Uterus (tissue), 4 donors: ENCODE results near the gene CROT. TPM values are rescaled to one million over a fixed set of nuclear protein-coding genes. Genes with fewer than 3 reads are reported as not detected.

Experiments used
- DNase-seq, 2 donors: peaks; one replicate each; pipeline ENCODE4 v3.0.0-alpha.2; 2019 to 2020
- H3K27ac ChIP-seq, 2 donors: fragments of 200-600 bp; sonication (generic); 1 replicate in 1 of 2; 2 replicates in 1 of 2; pipeline ENCODE4 v1.5.1; 2016 to 2018
- H3K27me3 ChIP-seq, 2 donors: fragments of 200-600 bp; sonication (generic); one replicate each; pipeline ENCODE4 v1.5.1; 2018 to 2019; ENCODE audit warnings: control low read depth in 1 of 2
- H3K36me3 ChIP-seq, 2 donors: fragments of 200-600 bp; sonication (generic); one replicate each; pipeline ENCODE4 v1.5.1; 2019; ENCODE audit warnings: control low read depth in 1 of 2
- H3K4me1 ChIP-seq, 2 donors: fragments of 200-600 bp; sonication (generic); one replicate each; pipeline ENCODE4 v1.5.1; 2018 to 2019; ENCODE audit warnings: control low read depth in 1 of 2
- H3K4me3 ChIP-seq, 2 donors: fragments of 200-600 bp; sonication (generic); 1 replicate in 1 of 2; 2 replicates in 1 of 2; pipeline ENCODE4 v1.5.1; 2018 to 2019; ENCODE audit warnings: mild to moderate bottlenecking in 1 of 2
- H3K9me3 ChIP-seq, 2 donors: fragments of 200-600 bp; sonication (generic); one replicate each; pipeline ENCODE4 v1.5.1; 2019; ENCODE audit warnings: control low read depth in 1 of 2
- CTCF ChIP-seq, 4 experiments: fragments of 200-600 bp in 2 of 4; fragments of 450-650 bp in 2 of 4; sonication (generic) in 2 of 4; IDR thresholded peaks; one replicate each; pipeline ENCODE4 v1.5.1; 2016 to 2019; ENCODE audit warnings: antibody characterized with exemption in 4 of 4, mild to moderate bottlenecking in 2 of 4, moderate library complexity in 1 of 4
- POLR2A ChIP-seq, 2 donors: fragments of 450-650 bp; IDR thresholded peaks; one replicate each; pipeline ENCODE4 v1.6.1; 2016; ENCODE audit warnings: antibody characterized with exemption in 2 of 2, mild to moderate bottlenecking in 1 of 2, moderate library complexity in 1 of 2
- intact Hi-C: fragments of 100-400 bp; cut with DNase I; formaldehyde crosslinking; loops from one replicate; pipeline ENCODE4 v1.15.1; 2023; ENCODE audit warnings: low total_unique reads
- total RNA-seq, 4 donors: library from RNA; depleted of rRNA in 3 of 4; stranded (reverse); fragments of >200 nt in 3 of 4; gene quantifications; one replicate each; pipeline versions ENCODE4 v1.1.0 to v1.2.4, GENCODE V29; 2014 to 2023
- donor health status: DM: yes; HTN: yes; CAD: no.

The CROT gene
- total RNA-seq, 4 donors from 2014 or later = 4.1 to 43.0 (median 14.0) TPM

DNA sequence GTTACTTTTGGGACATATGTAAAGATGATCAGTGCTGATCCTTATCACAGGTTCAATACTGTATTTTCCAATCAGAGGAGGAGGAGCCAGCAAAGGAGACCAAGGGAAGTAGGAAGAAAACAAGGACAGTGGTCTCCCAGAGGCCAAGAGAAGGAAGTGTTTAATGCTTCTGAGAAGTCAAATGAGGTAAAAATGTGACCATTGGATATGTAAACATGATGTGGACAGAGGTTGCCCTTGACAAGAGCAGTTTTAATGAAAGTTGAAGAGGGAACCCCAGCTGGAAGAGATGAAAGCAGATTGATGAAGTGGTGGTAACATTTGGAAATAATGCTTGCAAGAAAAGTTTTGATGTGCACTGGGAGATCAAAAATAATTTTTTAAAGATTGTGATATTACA, 18.8 kb downstream of the CROT start:
- Histone ChIP-seq H3K36me3 (no peaks in the 10 kb centered on the region), H3K9me3 (no peaks in the 10 kb centered on the region), H3K27ac (no peak overlapping the region), H3K4me1 (no peaks in the 10 kb centered on the region), H3K27me3 (no peaks in the 10 kb centered on the region), H3K4me3 (no peak overlapping the region)
- TF ChIP-seq POLR2A (IDR thresholded peaks at IDR 0.05) (no peak), CTCF (IDR thresholded peaks at IDR 0.05) (no peak)
- no peak for DNase-seq
- intact Hi-C loops = no loop called here

GRCh38 chr7:87369216-87369615, 23.8 kb downstream of the CROT start:
- H3K27ac ChIP-seq = no peak overlapping the region
- no peaks in the 10 kb centered on the region for H3K9me3 ChIP-seq
- no peak for DNase-seq
- H3K36me3 ChIP-seq = no peaks in the 10 kb centered on the region
- TF ChIP-seq POLR2A (IDR thresholded peaks at IDR 0.05) (no peak), CTCF (IDR thresholded peaks at IDR 0.05) (no peak)
- H3K4me3 ChIP-seq = no peak overlapping the region
- no peaks in the 10 kb centered on the region for H3K27me3 ChIP-seq
- intact Hi-C loops = no loop called here
- no peaks in the 10 kb centered on the region for H3K4me1 ChIP-seq

DNA sequence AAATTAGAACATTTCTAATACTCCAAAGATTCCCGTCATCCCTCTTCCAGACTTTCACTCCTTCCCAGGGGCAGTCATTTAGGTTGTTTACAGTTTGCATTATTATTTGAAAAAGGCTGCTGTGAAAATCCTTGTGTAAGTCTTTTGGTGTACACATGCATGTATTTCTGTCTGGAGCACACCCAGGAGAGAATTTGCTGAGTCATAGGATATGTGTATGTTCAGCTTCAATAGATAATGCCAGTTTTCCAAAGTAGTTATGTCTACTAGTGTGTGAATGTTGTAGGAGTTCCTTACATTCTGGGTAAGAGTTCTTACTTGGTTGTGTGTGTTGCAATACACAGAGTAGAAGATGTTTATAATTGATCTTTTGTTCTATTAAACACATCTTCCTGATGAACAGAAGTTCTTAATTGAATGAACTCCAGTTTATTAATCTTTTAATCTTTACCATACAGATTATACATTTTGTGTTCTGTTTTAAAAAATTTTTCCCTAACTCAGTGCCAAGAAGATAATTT, 25.3 kb downstream of the CROT start:
- H3K36me3 ChIP-seq = no peaks in the 10 kb centered on the region
- H3K27ac ChIP-seq = no peak overlapping the region
- no peak overlapping the region for H3K4me3 ChIP-seq
- intact Hi-C loops = no loop called here
- TF ChIP-seq CTCF (IDR thresholded peaks at IDR 0.05) (no peak), POLR2A (IDR thresholded peaks at IDR 0.05) (no peak)
- H3K9me3 ChIP-seq = no peaks in the 10 kb centered on the region
- H3K4me1 ChIP-seq = no peaks in the 10 kb centered on the region
- DNase-seq = no peak
- H3K27me3 ChIP-seq = no peaks in the 10 kb centered on the region

DNA sequence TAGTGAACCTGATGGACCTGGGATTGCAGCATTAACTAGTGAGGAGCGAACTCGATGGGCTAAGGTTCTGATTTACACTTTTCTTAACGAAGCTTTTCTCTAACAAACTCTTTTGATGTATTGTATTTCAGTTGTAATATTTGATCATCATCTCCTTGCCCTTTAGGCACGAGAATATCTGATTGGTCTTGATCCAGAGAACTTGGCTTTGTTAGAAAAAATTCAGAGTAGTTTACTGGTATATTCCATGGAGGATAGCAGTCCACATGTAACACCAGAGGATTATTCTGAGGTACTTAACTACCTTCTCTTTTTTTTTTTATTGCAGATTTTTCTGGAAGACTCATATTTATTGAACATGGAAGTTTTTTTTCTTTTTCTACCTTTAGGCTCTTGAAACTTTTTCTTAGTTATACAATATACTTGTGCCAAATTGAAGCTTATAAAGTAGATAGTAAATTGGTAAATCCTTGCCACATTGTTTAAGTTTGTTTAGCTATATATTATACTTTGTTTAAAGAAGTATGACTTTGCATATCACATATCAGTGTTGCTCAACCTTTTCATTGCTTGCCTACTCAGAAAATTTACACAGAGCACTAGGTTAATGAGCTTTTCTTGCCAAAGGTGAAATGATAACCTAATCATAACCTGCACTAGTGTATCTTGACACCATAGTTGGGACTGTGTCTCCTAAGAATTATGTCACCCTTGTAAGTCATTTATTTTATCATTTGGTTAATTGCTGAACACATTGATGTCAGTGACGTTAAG, 30.4 kb downstream of the CROT start:
- TF ChIP-seq CTCF (IDR thresholded peaks at IDR 0.05) = no peak
- TF ChIP-seq POLR2A (IDR thresholded peaks at IDR 0.05) = no peak
- Histone ChIP-seq H3K27me3 (no peaks in the 10 kb centered on the region), H3K27ac (no peak overlapping the region), H3K4me1 (no peaks in the 10 kb centered on the region), H3K9me3 (no peaks in the 10 kb centered on the region), H3K36me3 (no peaks in the 10 kb centered on the region), H3K4me3 (no peak overlapping the region)
- intact Hi-C loops = no loop called here
- DNase-seq = no peak

DNA sequence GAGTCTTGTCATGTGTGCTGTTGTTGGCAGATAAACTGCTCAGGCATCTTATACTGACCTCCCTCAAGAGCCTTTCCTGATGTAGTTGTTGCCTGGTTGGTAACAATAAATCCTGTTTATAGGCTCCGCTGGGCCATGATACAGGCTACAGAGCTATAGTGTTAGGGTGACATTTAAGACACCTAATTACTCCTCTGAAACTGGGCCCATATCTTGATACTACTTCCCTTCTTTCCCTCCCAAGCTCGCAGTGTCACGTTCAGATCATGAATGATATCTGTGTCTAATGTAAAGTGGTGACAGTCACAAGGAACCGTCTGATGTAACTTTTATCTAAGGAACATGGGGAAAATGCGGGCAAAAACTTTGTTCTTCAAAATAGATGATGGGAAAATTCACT, 35.4 kb downstream of the CROT start:
- no peak overlapping the region for H3K4me3 ChIP-seq
- no peaks in the 10 kb centered on the region for H3K36me3 ChIP-seq
- DNase-seq = no peak
- no peaks in the 10 kb centered on the region for H3K9me3 ChIP-seq
- H3K4me1 ChIP-seq = no peaks in the 10 kb centered on the region
- intact Hi-C loops = no loop called here
- no peak for TF ChIP-seq POLR2A (IDR thresholded peaks at IDR 0.05)
- no peak for TF ChIP-seq CTCF (IDR thresholded peaks at IDR 0.05)
- no peaks in the 10 kb centered on the region for H3K27me3 ChIP-seq
- H3K27ac ChIP-seq = no peak overlapping the region
